Suprapubic skin (tissue), 4 donors: ENCODE results near the gene TMBIM4. TPM values are rescaled to one million over a fixed set of nuclear protein-coding genes. Genes with fewer than 3 reads are reported as not detected.
A peak's percentile ranks its signal among the peaks of the same experiment; 100 is the strongest.

Experiments
- DNase-seq, 2 donors: peaks; one replicate each; pipeline ENCODE4 v3.0.0-alpha.2; 2019; ENCODE audit warnings: low spot score in 2 of 2
- H3K27ac ChIP-seq: fragments of 200-600 bp; sonication (generic); one replicate; pipeline ENCODE4 v1.5.1; 2019
- H3K27me3 ChIP-seq: fragments of 200-600 bp; sonication (generic); one replicate; pipeline ENCODE4 v1.5.1; 2019
- H3K36me3 ChIP-seq: fragments of 200-600 bp; sonication (generic); one replicate; pipeline ENCODE4 v1.5.1; 2019
- H3K4me1 ChIP-seq: fragments of 200-600 bp; sonication (generic); one replicate; pipeline ENCODE4 v1.5.1; 2019
- H3K4me3 ChIP-seq: fragments of 200-600 bp; sonication (generic); one replicate; pipeline ENCODE4 v1.5.1; 2019; ENCODE audit warnings: mild to moderate bottlenecking
- H3K9me3 ChIP-seq: fragments of 200-600 bp; sonication (generic); one replicate; pipeline ENCODE4 v1.5.1; 2019
- CTCF ChIP-seq, 2 donors: fragments of 200-600 bp in 1 of 2; fragments of 450-650 bp in 1 of 2; sonication (generic) in 1 of 2; IDR thresholded peaks; one replicate each; pipeline ENCODE4 v1.5.1; 2016 to 2019; ENCODE audit warnings: antibody characterized with exemption in 2 of 2, mild to moderate bottlenecking in 1 of 2, moderate library complexity in 1 of 2
- EP300 ChIP-seq: sonication (generic); formaldehyde crosslinking; IDR thresholded peaks from one replicate; pipeline ENCODE4 v1.6.1; 2017; ENCODE audit warnings: antibody characterized with exemption
- POLR2A ChIP-seq, 2 donors: fragments of 450-650 bp; IDR thresholded peaks; one replicate each; pipeline ENCODE4 v1.6.1; 2017; ENCODE audit warnings: antibody characterized with exemption in 2 of 2, mild to moderate bottlenecking in 2 of 2, moderate library complexity in 2 of 2
- POLR2AphosphoS5 ChIP-seq, 3 donors: sonication (generic); formaldehyde crosslinking; IDR thresholded peaks; one replicate each; pipeline ENCODE4 v1.6.1; 2017; ENCODE audit warnings: antibody characterized with exemption in 3 of 3
- WGBS: methylation state at CpG from one replicate; pipeline ENCODE4 v1.1.5; 2018; 5-methylcytosine and 5-hydroxymethylcytosine counted together
- total RNA-seq, 4 donors: library from RNA; depleted of rRNA; stranded (reverse); fragments of >200 nt; gene quantifications; one replicate each; pipeline ENCODE4 v1.1.0, GENCODE V29; 2016

TMBIM4 gene
- total RNA-seq, 4 donors from 2014 or later, result 48.6 to 136 (median 108) TPM

GRCh38 chr12:66139328-66139727 lies 30.5 kb downstream of the TMBIM4 start:
- Histone ChIP-seq H3K4me1 (no peaks in the 10 kb centered on the region), H3K27me3 (no peaks in the 10 kb centered on the region), H3K4me3 (no peak overlapping the region), H3K9me3 (peaks cover 22% of the 10 kb centered on the region), H3K27ac (no peak overlapping the region), H3K36me3 (peaks cover 60% of the 10 kb centered on the region)
- no peak for TF ChIP-seq EP300
- no peak for TF ChIP-seq POLR2A (IDR thresholded peaks at IDR 0.05)
- TF ChIP-seq POLR2AphosphoS5 (IDR thresholded peaks at IDR 0.05), result no peak
- TF ChIP-seq CTCF (IDR thresholded peaks at IDR 0.05), result no peak
- DNase-seq, result no peak
- 98% methylated on average over 2 of the region's 2 CpGs for WGBS

GRCh38 chr12:66137937-66138336 lies 31.9 kb downstream of the TMBIM4 start:
- Histone ChIP-seq H3K36me3 (peaks cover 61% of the 10 kb centered on the region), H3K9me3 (peaks cover 22% of the 10 kb centered on the region), H3K27me3 (no peaks in the 10 kb centered on the region), H3K27ac (no peak overlapping the region), H3K4me1 (no peaks in the 10 kb centered on the region), H3K4me3 (no peak overlapping the region)
- DNase-seq, result no peak
- 96% methylated on average over 3 of the region's 3 CpGs for WGBS
- TF ChIP-seq EP300, result no peak
- no peak for TF ChIP-seq POLR2A (IDR thresholded peaks at IDR 0.05)
- no peak for TF ChIP-seq CTCF (IDR thresholded peaks at IDR 0.05)
- TF ChIP-seq POLR2AphosphoS5 (IDR thresholded peaks at IDR 0.05), result no peak

GRCh38 chr12:66132408-66132807 lies 37.4 kb downstream of the TMBIM4 start:
- Histone ChIP-seq H3K4me3 (no peak overlapping the region), H3K36me3 (peaks cover 27% of the 10 kb centered on the region), H3K27me3 (no peaks in the 10 kb centered on the region), H3K4me1 (peaks cover 21% of the 10 kb centered on the region), H3K9me3 (no peaks in the 10 kb centered on the region), H3K27ac (no peak overlapping the region)
- no peak for TF ChIP-seq POLR2A (IDR thresholded peaks at IDR 0.05)
- no peak for DNase-seq

GRCh38 chr12:66131067-66131688 lies 38.6 kb downstream of the TMBIM4 start:
- no peak for TF ChIP-seq POLR2A (IDR thresholded peaks at IDR 0.05)
- no peak for TF ChIP-seq CTCF (IDR thresholded peaks at IDR 0.05)
- TF ChIP-seq EP300, result no peak
- TF ChIP-seq POLR2AphosphoS5 (IDR thresholded peaks at IDR 0.05), result no peak
- H3K36me3 ChIP-seq, result peaks cover 21% of the 10 kb centered on the region
- 9% methylated on average over 11 of the region's 11 CpGs for WGBS

GRCh38 chr12:66130267-66131066 lies 39.3 kb downstream of the TMBIM4 start, which contains the start of gene LLPH:
Gene LLPH (minus strand): TSS chr12:66130750. CDS start chr12:66129106, 1,644 bp downstream.
- no peaks in the 10 kb centered on the region for H3K9me3 ChIP-seq
- peak within 1 kb of the TSS; percentile 74 for H3K27ac ChIP-seq
- no peaks in the 10 kb centered on the region for H3K27me3 ChIP-seq
- peak; percentile 93 to 94 for DNase-seq
- H3K4me3 ChIP-seq, result peak within 1 kb of the TSS; percentile 72
- H3K4me1 ChIP-seq, result peaks cover 21% of the 10 kb centered on the region
- H3K36me3 ChIP-seq, result peaks cover 21% of the 10 kb centered on the region
- WGBS, result 0% methylated on average over 31 of the region's 49 CpGs
- TF ChIP-seq CTCF (IDR thresholded peaks at IDR 0.05) (no peak), POLR2A (IDR thresholded peaks at IDR 0.05) (peak in 1 of 2 donors; percentile 58), EP300 (no peak), POLR2AphosphoS5 (IDR thresholded peaks at IDR 0.05) (peak; percentile 16 to 93 (median 91))

More at GRCh38 chr12:66131067-66131688, 38.6 kb downstream of the TMBIM4 start:
- Histone ChIP-seq H3K9me3 (no peaks in the 10 kb centered on the region), H3K27me3 (no peaks in the 10 kb centered on the region), H3K4me1 (peaks cover 21% of the 10 kb centered on the region), H3K4me3 (peak overlapping the region; percentile 72), H3K27ac (peak overlapping the region; percentile 74)
- DNase-seq, result no peak
